HepG2 (cell line): ENCODE measurements around the gene CA6. TPM values are rescaled to one million over a fixed set of nuclear protein-coding genes. Genes with fewer than 3 reads are reported as not detected.
"Not testable (repeated sequence)": the region's sequence is repeated elsewhere in the genome, so short reads cannot be mapped to it uniquely, and the experiment has no call there.

Experiments used
- ATAC-seq: fragments of 200-7000 bp; cut with Tn5 transposase; 3 replicates; pipeline ENCODE4 v1.9.1; 2020; ENCODE audit warnings: mild to moderate bottlenecking, moderate library complexity
- BruUV-seq: library from RNA; stranded (reverse); fragments of 400-500 nt; replicated peaks from 2 replicates; lab custom pipeline; 2021; lab: Mats Ljungman, UMichigan
- CTCF ChIA-PET: fragments of 300-600 bp; formaldehyde crosslinking; extraction: SDS; loops from one replicate; lab custom pipeline; 2021; ENCODE audit warnings: low total read pairs, inconsistent platforms, low intra/inter-chr PET ratio; lab: Yijun Ruan, JAX
- POLR2A ChIA-PET: fragments of 350-600 bp; sonication (Branson Sonifier 250); formaldehyde crosslinking; loops from one replicate; lab custom pipeline; 2020; ENCODE audit warnings: antibody characterized with exemption, inconsistent platforms; lab: Yijun Ruan, JAX
- DNase-seq: peaks from one replicate; pipeline ENCODE4 v3.0.0-alpha.2; 2015; ENCODE audit warnings: low spot score
- FAIRE-seq: peaks from 3 replicates; lab custom pipeline; 2011; peaks lifted over from hg19 to GRCh38; lab: Jason Lieb, UNC
- H2AFZ ChIP-seq: one replicate; pipeline ENCODE4 v1.6.1; 2011; ENCODE audit warnings: low read length, inconsistent platforms
- H3K27ac ChIP-seq: fragments of 300-600 bp; 3 replicates; pipeline ENCODE4 v1.8.0; 2011; ENCODE audit warnings: mixed run types, mild to moderate bottlenecking, mixed read lengths, low read length, inconsistent platforms; ENCODE audit not compliant: insufficient read depth; ENCODE audit errors: extremely low read length
- H3K27me3 ChIP-seq, 2 experiments: fragments of 200-600 bp in 1 of 2; 2 replicates in 1 of 2; 3 replicates in 1 of 2; pipeline versions ENCODE4 v1.6.0 to v1.8.0; 2011; ENCODE audit warnings: low read length in 2 of 2, mild to moderate bottlenecking in 2 of 2, moderate library complexity in 2 of 2, inconsistent platforms in 1 of 2; ENCODE audit not compliant: insufficient read depth in 2 of 2, control insufficient read depth in 1 of 2
- H3K36me3 ChIP-seq, 2 experiments: fragments of 200-600 bp in 1 of 2; replicated peaks in 1 of 2; 2 replicates in 1 of 2; 3 replicates in 1 of 2; pipeline versions ENCODE4 v1.5.1 to v1.8.0; 2011; ENCODE audit warnings: low read length in 2 of 2, inconsistent platforms in 1 of 2; ENCODE audit not compliant: insufficient read depth in 2 of 2, control insufficient read depth in 1 of 2
- H3K4me1 ChIP-seq: 2 replicates; pipeline ENCODE4 v1.5.1; 2012; ENCODE audit warnings: low read length, inconsistent platforms; ENCODE audit not compliant: insufficient read depth
- H3K4me2 ChIP-seq: 2 replicates; pipeline ENCODE4 v1.6.0; 2011; ENCODE audit warnings: low read depth, low read length, inconsistent platforms
- H3K4me3 ChIP-seq, 3 experiments: fragments of 200-600 bp in 1 of 3; sonication (generic), shearing (Covaris generic) in 1 of 3; replicated peaks in 1 of 3; 2 replicates each; pipeline ENCODE4 v1.5.1; 2011 to 2016; ENCODE audit warnings: low read length in 3 of 3, inconsistent platforms in 2 of 3, low read depth in 2 of 3, mild to moderate bottlenecking in 2 of 3, control low read depth in 1 of 3, mixed read lengths in 1 of 3; ENCODE audit not compliant: insufficient read depth in 1 of 3
- H3K79me2 ChIP-seq: one replicate; pipeline ENCODE4 v1.6.1; 2011; ENCODE audit warnings: low read length, inconsistent platforms; ENCODE audit not compliant: insufficient read depth
- H3K9ac ChIP-seq: 2 replicates; pipeline ENCODE4 v1.6.0; 2011; ENCODE audit warnings: mild to moderate bottlenecking, low read depth, low read length, inconsistent platforms; ENCODE audit not compliant: insufficient read depth
- H3K9me3 ChIP-seq: 2 replicates; pipeline ENCODE4 v1.5.1; 2012; ENCODE audit warnings: mild to moderate bottlenecking, low read length
- H4K20me1 ChIP-seq: 2 replicates; pipeline ENCODE4 v1.6.0; 2011; ENCODE audit warnings: inconsistent platforms, mild to moderate bottlenecking, low read length, moderate library complexity; ENCODE audit not compliant: insufficient read depth
- IRF2 ChIP-seq: IDR thresholded peaks from 2 replicates; pipeline ENCODE4 v1.6.1; 2018; ENCODE audit warnings: missing genetic modification reagents, missing compliant biosample characterization
- NFE2 ChIP-seq: sonication (generic); formaldehyde crosslinking; IDR thresholded peaks from 2 replicates; pipeline ENCODE4 v1.4.0; 2020; ENCODE audit warnings: missing genetic modification reagents
- NFKB2 ChIP-seq: sonication (generic); formaldehyde crosslinking; IDR thresholded peaks from 2 replicates; pipeline ENCODE4 v1.4.0; 2020; ENCODE audit warnings: missing genetic modification reagents, borderline replicate concordance
- SMC3 ChIP-seq: IDR thresholded peaks from 2 replicates; pipeline ENCODE4 v1.6.1; 2011; ENCODE audit warnings: low read length, improper control_type of control experiment
- TGIF2 ChIP-seq: IDR thresholded peaks from 2 replicates; pipeline ENCODE4 v1.6.1; 2016; ENCODE audit warnings: control low read depth, missing compliant biosample characterization
- THAP8 ChIP-seq: sonication (generic); formaldehyde crosslinking; IDR thresholded peaks from 2 replicates; pipeline ENCODE4 v1.5.1; 2020; ENCODE audit warnings: missing genetic modification reagents, mild to moderate bottlenecking, borderline replicate concordance
- ZNF552 ChIP-seq: sonication (generic); formaldehyde crosslinking; IDR thresholded peaks from 2 replicates; pipeline ENCODE4 v1.9.0; 2022; ENCODE audit warnings: missing genetic modification reagents, mild to moderate bottlenecking, borderline replicate concordance
- WGBS: methylation state at CpG from one replicate; pipeline ENCODE4 v1.1.6; 2017; ENCODE audit warnings: low lambda C conversion rate; 5-methylcytosine and 5-hydroxymethylcytosine counted together
- in situ Hi-C: cut with HindIII; loops from 2 replicates; pipeline ENCODE4 v1.10.0; 2017; ENCODE audit warnings: low pct_unique_long_range_greater_than_20kb; ENCODE audit not compliant: extremely low pct_ligation_motif_present
- intact Hi-C: fragments of 100-400 bp; cut with micrococcal nuclease; formaldehyde crosslinking; loops from one replicate; pipeline ENCODE4 v1.10.0; 2022; ENCODE audit not compliant: unreplicated experiment
- polyA plus RNA-seq, 8 experiments: library from polyadenylated mRNA; depleted of rRNA in 3 of 8; stranded (reverse) in 7 of 8; unstranded in 1 of 8; fragments of >200 nt; fragmentation: Illumina TruSeq in 4 of 8; extraction: Trizol in 4 of 8; gene quantifications; 2 replicates each; pipeline versions ENCODE4 v1.2.1 to v1.2.3, GENCODE V29; 2011 to 2016; ENCODE audit warnings: low read depth in 4 of 8, missing spikeins in 1 of 8, mixed read lengths in 1 of 8; ENCODE audit not compliant: insufficient read depth in 1 of 8
- small RNA-seq, 3 experiments: library from RNA; depleted of rRNA; stranded (forward); fragments of <200 nt; gene quantifications; one replicate each; pipeline ENCODE3, GENCODE V24; 2012; ENCODE audit warnings: low read depth in 2 of 3, low replicate concordance in 1 of 3; ENCODE audit not compliant: insufficient read length in 3 of 3, insufficient read depth in 2 of 3
- total RNA-seq, 5 experiments: library from RNA; depleted of rRNA; stranded (reverse); fragments of >200 nt; fragmentation: Illumina TruSeq; extraction: Trizol; gene quantifications; 2 replicates each; pipeline ENCODE4 v1.2.3, GENCODE V29; 2016; ENCODE audit warnings: low read depth in 1 of 5

CA6 gene
- total and polyA plus RNA-seq, 2 of the 13 experiments (the other 11 are each of a cell fraction or from before 2014, with no cell fraction given), result not detected

GRCh38 chr1:9022026-9022738, 76.5 kb downstream of the CA6 start:
- ATAC-seq (peak; percentile 51), FAIRE-seq (peak; percentile 90)
- intact Hi-C loops, H3K79me2 ChIP-seq, H2AFZ ChIP-seq, BruUV-seq, H3K27ac ChIP-seq, H3K36me3 ChIP-seq, H4K20me1 ChIP-seq, in situ Hi-C loops, CTCF ChIA-PET, H3K9me3 ChIP-seq, POLR2A ChIA-PET, H3K9ac ChIP-seq, DNase-seq, H3K4me3 ChIP-seq: not testable (repeated sequence)
- H3K27me3 ChIP-seq, result peaks cover 0 to 17% of the 10 kb centered on the region in 2 experiments; a peak in 3 of 5 replicates
- WGBS, result 19% methylated on average over 6 of the region's 15 CpGs
- peaks cover 23% of the 10 kb centered on the region for H3K4me1 ChIP-seq
- H3K4me2 ChIP-seq, result peak overlapping the region; percentile 49

GRCh38 chr1:9022773-9023172, 77.1 kb downstream of the CA6 start:
- ChIA-PET CTCF (no interaction called here), POLR2A (no interaction called here)
- WGBS, result 32% methylated on average over 7 of the region's 10 CpGs

More at GRCh38 chr1:9022773-9023172, 77.1 kb downstream of the CA6 start:
- no peak overlapping the region for H3K27ac ChIP-seq
- H3K9ac ChIP-seq, result no peak overlapping the region
- H3K4me1 ChIP-seq, result peaks cover 29% of the 10 kb centered on the region
- ATAC-seq, result peak; percentile 37; the same call in 2 of the 3 replicates
- no peak for DNase-seq
- H3K9me3 ChIP-seq, result no peaks in the 10 kb centered on the region
- no peaks in the 10 kb centered on the region for H3K36me3 ChIP-seq
- no peaks in the 10 kb centered on the region for H4K20me1 ChIP-seq
- no peak overlapping the region for H2AFZ ChIP-seq
- H3K4me2 ChIP-seq, result peak overlapping the region; percentile 49
- TF ChIP-seq NFE2 (CRISPR knock-in tag), result no peak
- no peak for TF ChIP-seq ZNF552 (CRISPR knock-in tag)
- no peak for TF ChIP-seq IRF2 (CRISPR knock-in tag)
- no peak for TF ChIP-seq TGIF2
- TF ChIP-seq THAP8, result no peak
- TF ChIP-seq SMC3, result no peak
- TF ChIP-seq NFKB2 (CRISPR knock-in tag), result no peak
- H3K79me2 ChIP-seq, result no peaks in the 10 kb centered on the region
- no TSS peak for BruUV-seq
- in situ Hi-C loops (no loop called here), intact Hi-C loops (no loop called here)
- no peak overlapping the region for H3K4me3 ChIP-seq
- peaks cover 0 to 13% of the 10 kb centered on the region in 2 experiments; a peak in 2 of 5 replicates for H3K27me3 ChIP-seq
- FAIRE-seq, result no peak

Small RNAs within 50 kb of the gene (small RNA-seq; reads per million reads assigned to genes)
- gene AL139415.2 (0 reads per million in 3 experiments), gene RN7SL451P (0 reads per million in 3 experiments)

Other genes starting within 250 kb of the CA6 start
- gene RERE, start 128.2 kb upstream of the CA6 start, total RNA-seq (2016; rRNA removed; fragmentation: Illumina TruSeq; extraction: Trizol), result 18.6 and 21.9 TPM in 2 replicates
- gene RERE, start 128.2 kb upstream of the CA6 start, polyA plus RNA-seq (2011; rRNA removed), result 15.9 and 18.3 TPM in 2 replicates
- 1,559 and 2,216 TPM in 2 replicates for gene ENO1, start 67.2 kb upstream of the CA6 start, total RNA-seq (2016; rRNA removed; fragmentation: Illumina TruSeq; extraction: Trizol)
- 2,835 and 3,103 TPM in 2 replicates for gene ENO1, start 67.2 kb upstream of the CA6 start, polyA plus RNA-seq (2011; rRNA removed)
- not detected in 2 replicates for gene SLC2A7, start 80.6 kb downstream of the CA6 start, total RNA-seq (2016; rRNA removed; fragmentation: Illumina TruSeq; extraction: Trizol)
- gene SLC2A7, start 80.6 kb downstream of the CA6 start, polyA plus RNA-seq (2011; rRNA removed), result not detected in 2 replicates
- gene SLC2A5, start 123.8 kb downstream of the CA6 start, total RNA-seq (2016; rRNA removed; fragmentation: Illumina TruSeq; extraction: Trizol), result 0.04 TPM in 1 of 2 replicates, not detected in the other
- 0.54 and 0.80 TPM in 2 replicates for gene SLC2A5, start 123.8 kb downstream of the CA6 start, polyA plus RNA-seq (2011; rRNA removed)
- 8.4 and 10.1 TPM in 2 replicates for gene GPR157, start 183.2 kb downstream of the CA6 start, total RNA-seq (2016; rRNA removed; fragmentation: Illumina TruSeq; extraction: Trizol)
- 19.2 and 23.3 TPM in 2 replicates for gene GPR157, start 183.2 kb downstream of the CA6 start, polyA plus RNA-seq (2011; rRNA removed)